HG03575 (cell line): ENCODE measurements around the gene SLC24A3.

ENCODE experiments used
- ATAC-seq: cut with Tn5 transposase; IDR thresholded peaks from one replicate; pipeline ENCODE4 v1.9.1; 2021; ENCODE audit not compliant: unreplicated experiment, insufficient number of reproducible peaks, low FRiP score; ENCODE audit errors: extremely low read depth

SLC24A3 gene

DNA sequence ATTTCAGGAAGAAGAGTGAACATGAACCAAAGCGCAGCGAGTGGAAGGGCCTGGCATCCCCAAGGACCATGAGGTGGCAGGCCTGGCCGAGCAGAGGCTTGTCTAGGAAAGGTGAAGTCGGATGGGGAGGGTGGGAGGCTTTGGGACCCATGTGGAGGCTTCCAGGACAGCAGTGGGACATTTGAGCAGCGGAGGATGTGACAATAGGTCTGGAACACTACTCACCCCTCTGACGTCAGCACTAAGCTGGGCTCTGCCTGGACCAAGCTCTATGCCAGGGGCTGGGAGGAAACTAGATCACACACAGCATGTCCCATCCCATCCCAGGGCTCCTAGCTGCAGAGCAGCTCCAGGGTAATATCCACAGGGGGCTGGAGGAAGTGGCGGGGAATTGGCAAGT, 370.3 kb downstream of the SLC24A3 start:
- no peak for ATAC-seq

- ATAC-seq: no peak
These were observed 371.2 kb downstream of the SLC24A3 start for GRCh38 chr20:19583532-19584175.

- ATAC-seq: no peak
These were observed 375.8 kb downstream of the SLC24A3 start for GRCh38 chr20:19588241-19588640.

DNA sequence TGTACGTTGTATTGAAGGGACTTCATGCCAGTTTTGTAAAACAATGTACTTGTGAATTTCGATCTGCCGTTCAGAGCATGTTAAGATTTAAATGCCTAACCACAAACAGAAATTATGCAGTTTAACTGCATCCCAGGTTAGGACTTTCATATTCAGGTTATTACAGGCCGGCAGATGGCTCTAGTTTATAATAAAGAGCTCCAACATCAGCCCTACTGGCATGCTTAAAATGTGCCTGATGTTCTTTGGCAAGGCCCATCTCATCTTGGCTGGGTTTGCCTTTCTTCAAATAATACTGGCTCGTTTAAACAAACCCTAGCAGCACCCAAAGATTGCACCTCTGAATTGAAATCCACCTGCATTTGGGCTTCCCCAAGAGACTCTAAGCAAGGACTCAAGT, 376.3 kb downstream of the SLC24A3 start:
- ATAC-seq: no peak

DNA sequence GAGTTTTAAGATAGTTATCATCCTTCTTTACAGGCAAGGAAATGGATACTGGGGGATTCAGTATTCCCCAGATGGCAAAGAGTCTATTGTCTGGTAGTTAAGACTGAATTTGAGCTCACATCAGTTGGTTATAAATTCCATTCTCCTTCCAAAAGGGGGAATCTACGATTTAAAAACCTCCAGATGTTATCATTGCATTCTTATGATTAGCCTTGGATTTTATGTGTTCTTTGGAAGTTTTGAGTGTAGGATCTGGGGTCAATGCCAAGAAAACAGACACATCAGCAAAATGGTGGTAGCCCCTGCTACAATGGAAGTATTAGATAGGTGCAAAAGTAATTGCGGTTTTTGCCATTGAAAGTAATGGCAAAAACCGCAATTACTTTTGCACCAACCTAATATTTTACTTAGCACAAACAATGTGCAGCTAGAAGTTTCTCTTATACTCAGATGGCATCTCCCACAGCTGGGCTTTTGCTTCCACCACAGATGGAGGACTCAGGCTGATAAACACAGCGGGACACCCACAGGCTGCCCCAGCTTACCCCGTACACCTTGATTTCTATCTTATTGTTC, 377.4 kb downstream of the SLC24A3 start:
- ATAC-seq: no peak

DNA sequence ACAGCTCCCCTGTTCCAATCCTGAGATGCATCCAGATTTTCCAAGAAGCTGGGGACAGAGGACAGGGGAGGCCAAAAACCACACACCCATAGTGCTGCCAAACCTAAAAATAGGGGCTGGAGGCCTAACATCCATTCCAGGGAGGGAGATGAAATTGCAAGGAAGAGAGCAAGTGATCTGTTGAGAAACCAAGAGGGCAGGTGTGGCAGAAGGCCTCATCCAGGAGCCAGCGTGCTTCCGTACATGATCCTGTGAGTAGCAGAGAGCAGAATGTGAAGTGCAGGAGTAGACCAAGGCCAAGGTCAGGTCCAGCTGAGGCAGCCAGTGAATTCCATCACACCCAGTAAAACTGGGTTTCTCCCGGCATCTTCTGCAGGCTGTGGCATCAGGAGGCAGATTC, 377.9 kb downstream of the SLC24A3 start:
- no peak for ATAC-seq

DNA sequence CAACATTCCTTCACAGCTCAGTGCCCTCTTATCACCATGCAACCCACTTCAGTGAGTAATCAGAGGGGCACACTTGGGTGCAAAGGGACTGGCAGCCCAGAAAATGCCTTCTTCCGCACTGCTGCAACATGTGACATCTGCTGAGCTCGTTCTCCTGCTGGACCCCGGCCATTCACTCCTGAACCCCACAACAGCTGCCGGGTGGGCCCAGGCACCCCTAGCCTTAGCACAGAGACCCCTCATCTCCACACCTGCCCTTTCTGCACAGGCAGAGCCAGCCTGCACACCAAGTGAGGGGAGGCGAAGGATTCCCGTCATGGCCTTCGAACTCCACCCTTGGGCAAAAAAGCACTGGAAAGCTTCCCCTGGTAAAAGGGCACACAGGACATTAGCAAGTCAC, 381.3 kb downstream of the SLC24A3 start:
- ATAC-seq: no peak

DNA sequence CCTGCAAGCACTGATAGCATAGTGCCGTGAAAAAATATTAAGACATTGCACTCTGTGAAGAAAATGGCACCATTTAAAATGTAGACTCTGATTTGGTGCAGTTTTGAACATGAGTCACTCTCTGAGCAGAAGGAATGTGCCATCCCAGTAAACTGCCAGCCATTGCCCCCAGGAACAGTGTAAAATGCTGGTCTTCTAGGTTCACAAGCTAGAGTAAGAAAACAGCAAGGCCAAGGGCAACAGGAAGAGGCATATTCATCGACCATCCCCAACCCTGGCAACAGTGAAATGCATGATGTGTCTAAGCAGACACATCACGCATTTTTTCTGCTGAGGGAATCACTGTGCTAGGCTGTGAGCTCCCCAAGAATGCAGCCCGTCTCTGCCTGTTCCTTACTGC, 382.5 kb downstream of the SLC24A3 start:
- ATAC-seq: no peak

DNA sequence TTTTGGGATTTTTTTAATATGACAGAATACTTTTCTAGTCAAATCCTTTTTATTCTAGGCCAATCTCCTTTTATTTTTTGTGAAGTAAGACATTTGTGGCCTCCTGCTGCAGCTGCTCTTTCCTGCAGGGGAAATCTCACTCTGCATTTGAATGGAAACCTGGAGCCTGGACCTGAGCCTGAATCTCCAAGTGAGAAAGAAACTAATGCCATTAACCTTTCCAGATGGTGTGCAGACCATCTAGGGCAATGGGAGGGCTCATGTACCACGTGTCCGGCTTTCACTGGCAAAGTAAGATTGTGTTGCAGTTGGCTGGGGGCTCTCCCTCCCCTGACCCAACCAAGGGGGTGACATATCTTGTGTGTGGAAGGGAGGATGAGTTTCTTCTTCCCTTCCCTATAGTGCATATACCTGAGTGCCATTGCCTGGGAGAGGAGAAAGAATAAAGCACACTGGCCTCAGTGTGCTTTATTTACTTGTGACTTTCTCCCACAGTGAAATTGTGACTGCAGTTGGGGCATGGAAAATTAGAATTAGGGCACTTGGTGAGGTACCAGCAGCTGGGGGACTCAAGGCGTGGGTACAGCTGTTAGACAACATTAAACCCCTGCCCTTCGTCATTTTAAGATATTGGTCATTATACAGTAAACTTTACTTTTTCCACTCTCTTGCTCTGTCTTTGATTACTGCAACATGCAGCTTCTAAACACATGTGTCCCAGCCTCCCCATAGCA, 385.8 kb downstream of the SLC24A3 start:
- no peak for ATAC-seq

DNA sequence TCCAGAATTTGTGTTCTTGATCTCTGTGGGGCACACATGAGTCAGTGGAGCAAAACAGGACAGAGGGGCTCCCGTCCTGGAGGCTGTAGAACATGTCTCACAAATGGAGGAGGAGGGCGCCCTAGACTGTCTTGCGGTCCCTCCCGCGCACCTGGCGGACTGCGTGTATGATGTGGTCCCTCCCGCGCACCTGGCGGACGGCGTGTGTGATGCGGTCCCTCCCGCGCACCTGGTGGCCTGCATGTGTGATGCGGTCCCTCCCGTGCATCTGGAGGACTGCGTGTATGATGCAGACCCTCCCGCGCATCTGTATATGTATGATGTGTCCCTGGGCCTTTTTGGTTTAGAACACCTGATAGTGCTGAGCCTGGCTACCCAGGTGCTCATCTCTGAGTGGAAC, 386.8 kb downstream of the SLC24A3 start:
- no peak for ATAC-seq

DNA sequence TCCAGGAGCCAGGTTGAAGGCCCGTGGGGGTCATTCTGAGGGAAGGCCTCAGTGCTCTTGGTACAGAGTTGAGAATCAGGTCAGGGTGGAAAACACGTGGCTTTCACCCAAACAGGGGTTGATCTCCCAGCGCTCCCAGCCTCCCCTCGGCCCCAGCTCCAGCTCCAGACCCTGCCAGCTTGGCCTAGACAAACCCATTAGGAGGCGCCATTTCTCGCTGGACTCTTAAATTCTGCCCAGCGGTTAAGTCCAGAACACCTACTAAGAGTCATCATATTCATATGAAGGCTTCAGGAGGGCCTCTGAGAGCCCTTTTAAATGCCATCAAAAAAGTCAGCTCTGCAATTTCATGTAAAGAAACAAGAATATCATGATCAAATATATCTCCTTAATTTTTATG, 387.6 kb downstream of the SLC24A3 start:
- ATAC-seq: no peak

DNA sequence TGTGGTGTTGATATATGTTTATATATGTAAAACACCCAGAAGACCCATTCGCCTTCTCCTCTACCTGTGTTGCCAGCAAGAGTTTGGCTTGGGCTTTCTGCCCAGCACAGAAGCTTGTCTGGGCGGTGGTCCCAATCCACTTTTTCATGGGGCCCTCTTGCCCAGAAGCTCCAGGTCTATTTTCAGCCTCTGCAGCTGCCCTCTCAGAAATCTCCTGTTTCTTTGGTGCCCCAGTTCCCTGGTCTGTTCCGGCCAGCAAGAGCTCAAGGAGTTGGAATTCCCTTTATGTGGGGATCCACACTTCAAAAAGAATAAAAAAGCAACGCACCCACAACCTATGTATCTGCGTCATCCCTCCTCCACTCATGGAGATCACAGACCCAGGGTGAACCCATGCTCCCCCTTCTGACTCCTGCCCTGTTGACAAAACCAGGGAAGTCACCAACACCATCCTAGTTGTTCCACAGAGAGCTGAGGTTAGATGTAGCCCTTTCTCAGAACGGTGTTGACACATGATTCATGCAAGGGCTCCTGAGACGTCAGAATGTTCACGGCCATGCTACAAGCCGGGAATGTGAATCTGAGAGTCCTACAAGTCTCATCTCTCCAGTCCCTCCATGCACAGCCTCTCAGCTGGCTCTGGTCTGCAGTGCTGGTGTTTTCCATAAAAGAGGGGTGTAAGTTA, 388.8 kb downstream of the SLC24A3 start:
- ATAC-seq: no peak

- ATAC-seq: no peak
These were observed 390.4 kb downstream of the SLC24A3 start for GRCh38 chr20:19602675-19603375.

DNA sequence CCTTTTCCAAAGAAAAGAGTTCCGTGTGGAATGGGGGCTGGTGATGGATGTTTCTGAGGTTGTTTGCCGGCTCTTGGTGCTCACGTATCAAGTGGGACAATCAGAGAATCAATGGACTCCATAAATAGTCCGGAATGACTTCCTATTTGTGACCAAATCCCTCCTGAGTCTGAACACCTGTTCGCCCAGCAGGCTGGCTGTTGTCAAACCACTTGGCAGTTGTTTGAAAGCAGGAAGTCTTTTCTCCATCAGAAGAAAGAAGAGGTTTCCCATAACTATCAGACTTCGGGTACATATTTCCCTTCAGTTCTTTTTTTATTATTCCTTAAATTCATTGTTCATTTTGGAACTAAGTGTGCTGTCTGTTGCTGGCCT, 390.9 kb downstream of the SLC24A3 start:
- ATAC-seq: no peak

DNA sequence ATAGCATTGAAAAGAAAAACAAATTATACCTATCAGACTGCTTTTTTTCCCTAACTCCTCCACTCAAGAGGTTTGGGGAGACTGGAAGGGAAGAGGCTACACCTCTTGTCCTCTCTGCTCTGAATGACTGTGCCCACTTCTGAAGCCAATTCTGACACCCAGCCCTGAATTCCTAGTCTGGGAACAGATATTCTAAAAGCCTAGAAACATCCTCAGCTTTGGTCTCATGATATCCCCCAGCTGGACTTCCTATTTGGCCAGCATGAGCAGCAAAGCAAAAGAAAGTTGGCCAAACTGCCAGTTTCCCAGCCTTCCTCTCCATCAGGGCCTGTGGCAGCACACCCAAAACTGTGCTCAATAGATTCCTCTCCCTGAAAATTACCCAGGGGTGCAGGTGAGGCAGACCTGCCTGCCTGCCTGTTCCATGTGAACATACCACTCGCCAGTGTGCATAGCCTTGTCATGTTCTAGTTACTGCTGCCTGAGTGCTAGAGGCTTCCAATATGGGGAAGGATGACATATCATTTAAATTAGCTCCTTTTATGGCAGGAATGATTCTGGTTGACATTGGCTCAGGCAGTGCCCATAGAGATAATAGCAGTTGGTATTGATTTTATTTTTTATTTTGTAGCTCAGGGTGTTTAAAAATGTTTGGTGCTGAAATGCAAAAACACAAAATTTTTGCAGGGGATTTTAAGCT, 393.5 kb downstream of the SLC24A3 start:
- ATAC-seq: no peak

DNA sequence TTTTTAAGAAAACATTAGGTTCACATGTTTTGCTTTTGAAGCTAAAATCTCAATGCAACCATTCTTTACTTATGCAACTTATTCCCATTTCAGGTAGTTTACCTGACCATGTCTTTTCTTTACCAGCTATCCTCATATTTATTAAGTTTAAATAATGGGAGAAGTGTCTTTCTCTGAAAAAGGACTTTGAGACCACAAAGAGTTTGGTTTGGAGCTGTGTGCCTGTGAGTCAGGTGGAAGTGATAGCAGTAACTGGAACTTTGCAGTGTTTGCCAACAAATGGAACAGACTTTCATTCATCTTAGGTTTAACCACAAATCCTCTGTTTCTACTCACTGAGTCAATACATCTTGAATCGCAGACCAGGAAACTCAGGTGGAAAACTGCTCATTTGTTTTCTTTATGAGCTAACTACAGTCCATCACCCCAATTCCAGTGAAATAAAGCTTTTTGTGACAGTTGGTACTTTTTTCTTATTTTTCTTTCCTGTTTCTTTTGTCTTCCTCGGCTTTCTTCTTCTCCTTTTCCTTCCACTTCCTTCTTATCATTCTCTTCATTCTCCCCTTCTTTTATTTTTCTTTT, 397.3 kb downstream of the SLC24A3 start:
- no peak for ATAC-seq

DNA sequence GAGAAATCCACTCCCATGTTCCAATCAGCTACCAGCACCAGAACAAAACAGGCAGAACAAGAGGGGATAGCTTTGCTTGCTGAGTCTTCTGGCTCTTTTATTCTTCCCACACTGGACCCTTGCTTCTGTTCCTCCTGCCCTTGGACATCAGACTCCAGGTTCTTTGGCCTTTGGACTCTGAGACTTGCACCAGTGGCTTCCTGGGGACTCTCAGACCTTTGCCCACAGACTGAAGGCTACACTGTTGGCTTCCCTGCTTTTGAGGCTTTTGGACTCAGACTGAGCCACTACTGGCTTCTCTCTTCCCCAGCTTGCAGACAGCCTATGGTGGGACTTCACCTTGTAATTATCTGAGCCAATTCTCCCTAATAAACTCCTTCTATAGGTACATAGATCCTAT, 403.2 kb downstream of the SLC24A3 start:
- no peak for ATAC-seq

- ATAC-seq: no peak
These were observed 403.6 kb downstream of the SLC24A3 start for GRCh38 chr20:19616081-19616480.

GRCh38 chr20:19616620-19617019, 404.2 kb downstream of the SLC24A3 start:
- no peak for ATAC-seq
